Liver (tissue), 9 donors: ENCODE results near the gene BLZF1. TPM values are rescaled to one million over a fixed set of nuclear protein-coding genes. Genes with fewer than 3 reads are reported as not detected.

ENCODE experiments used
- DNase-seq: peaks from one replicate; pipeline ENCODE4 v3.0.0-alpha.2; 2017; ENCODE audit warnings: low spot score
- H3K27ac ChIP-seq, 2 donors: one replicate each; pipeline ENCODE4 v1.7.0; 2013; ENCODE audit warnings: inconsistent platforms in 2 of 2, low read length in 2 of 2, control low read depth in 1 of 2, low read depth in 1 of 2, mild to moderate bottlenecking in 1 of 2
- H3K27me3 ChIP-seq, 4 donors: one replicate each; pipeline versions ENCODE4 v1.6.1 to v1.7.0; 2013; ENCODE audit warnings: low read length in 3 of 4, inconsistent platforms in 1 of 4, mild to moderate bottlenecking in 1 of 4, moderate library complexity in 1 of 4; ENCODE audit not compliant: control insufficient read depth in 4 of 4, insufficient read depth in 4 of 4
- H3K36me3 ChIP-seq, 4 donors: one replicate each; pipeline versions ENCODE4 v1.6.1 to v1.7.0; 2013; ENCODE audit warnings: low read length in 3 of 4, mild to moderate bottlenecking in 3 of 4, low read depth in 1 of 4, moderate library complexity in 1 of 4; ENCODE audit not compliant: control insufficient read depth in 4 of 4, insufficient read depth in 3 of 4
- H3K4me1 ChIP-seq, 4 donors: one replicate each; pipeline versions ENCODE4 v1.6.1 to v1.7.0; 2013; ENCODE audit warnings: low read length in 3 of 4, mild to moderate bottlenecking in 3 of 4, moderate library complexity in 1 of 4; ENCODE audit not compliant: control insufficient read depth in 4 of 4, insufficient read depth in 4 of 4
- H3K4me3 ChIP-seq, 3 donors: one replicate each; pipeline versions ENCODE4 v1.6.1 to v1.7.0; 2013; ENCODE audit warnings: low read length in 3 of 3, control low read depth in 1 of 3, low read depth in 1 of 3, mild to moderate bottlenecking in 1 of 3
- H3K9ac ChIP-seq, 2 donors: one replicate each; pipeline ENCODE4 v1.7.0; 2013; ENCODE audit warnings: low read length in 2 of 2, mild to moderate bottlenecking in 2 of 2, moderate library complexity in 2 of 2, control low read depth in 1 of 2, low read depth in 1 of 2
- H3K9me3 ChIP-seq, 4 donors: one replicate each; pipeline versions ENCODE4 v1.6.1 to v1.7.0; 2013; ENCODE audit warnings: low read length in 3 of 4; ENCODE audit not compliant: control insufficient read depth in 4 of 4
- CTCF ChIP-seq: fragments of 150-350 bp; IDR thresholded peaks from 2 replicates; pipeline ENCODE4 v1.5.1; 2017; ENCODE audit warnings: improper control_type of control experiment, low read depth, low read length; ENCODE audit not compliant: missing input control
- EGR1 ChIP-seq, 2 donors: IDR thresholded peaks; 2 replicates each; pipeline ENCODE4 v1.6.1; 2016 to 2018; ENCODE audit warnings: antibody characterized with exemption in 2 of 2, low read depth in 2 of 2
- FOXA1 ChIP-seq: IDR thresholded peaks from 2 replicates; pipeline ENCODE4 v1.6.1; 2016; ENCODE audit warnings: antibody characterized with exemption
- FOXA2 ChIP-seq: IDR thresholded peaks from 2 replicates; pipeline ENCODE4 v1.6.1; 2016; ENCODE audit warnings: antibody characterized with exemption
- GABPA ChIP-seq, 2 donors: IDR thresholded peaks in 1 of 2; conservative IDR thresholded peaks in 1 of 2; 2 replicates each; pipeline ENCODE4 v1.6.1; 2016; ENCODE audit warnings: antibody characterized with exemption in 2 of 2, mild to moderate bottlenecking in 1 of 2, moderate library complexity in 1 of 2
- HNF4A ChIP-seq, 2 donors: conservative IDR thresholded peaks; 2 replicates each; pipeline ENCODE4 v1.6.1; 2016; ENCODE audit warnings: antibody characterized with exemption in 2 of 2, mild to moderate bottlenecking in 2 of 2
- MAX ChIP-seq: IDR thresholded peaks from 2 replicates; pipeline ENCODE4 v1.6.1; 2016; ENCODE audit warnings: antibody characterized with exemption
- NR2F2 ChIP-seq: IDR thresholded peaks from 2 replicates; pipeline ENCODE4 v1.6.1; 2016; ENCODE audit warnings: antibody characterized with exemption
- RAD21 ChIP-seq, 2 donors: IDR thresholded peaks; 2 replicates each; pipeline ENCODE4 v1.6.1; 2016; ENCODE audit warnings: antibody characterized with exemption in 2 of 2, mild to moderate bottlenecking in 2 of 2
- REST ChIP-seq: IDR thresholded peaks from 2 replicates; pipeline ENCODE4 v1.6.1; 2016; ENCODE audit warnings: antibody characterized with exemption, mild to moderate bottlenecking
- RXRA ChIP-seq, 2 donors: IDR thresholded peaks; 2 replicates each; pipeline ENCODE4 v1.6.1; 2017 to 2018; ENCODE audit warnings: antibody characterized with exemption in 2 of 2, mild to moderate bottlenecking in 1 of 2
- TAF1 ChIP-seq: conservative IDR thresholded peaks from 2 replicates; pipeline ENCODE4 v1.6.1; 2016; ENCODE audit warnings: antibody characterized with exemption, mild to moderate bottlenecking
- YY1 ChIP-seq: IDR thresholded peaks from 2 replicates; pipeline ENCODE4 v1.6.1; 2016; ENCODE audit warnings: antibody characterized with exemption, mild to moderate bottlenecking
- ZBTB33 ChIP-seq: IDR thresholded peaks from 2 replicates; pipeline ENCODE4 v1.6.1; 2016; ENCODE audit warnings: antibody characterized with exemption
- WGBS: extraction: QIAGEN DNeasy Blood & Tissue Kit; methylation state at CpG from one replicate; pipeline ENCODE4 v1.1.7; 2013; 5-methylcytosine and 5-hydroxymethylcytosine counted together
- polyA plus RNA-seq, 2 donors: library from polyadenylated mRNA; stranded (reverse) in 1 of 2; unstranded in 1 of 2; fragments of 200-250 nt in 1 of 2; fragments of >200 nt in 1 of 2; fragmentation: Nextera tagmentation in 1 of 2; extraction: Ambion mirVana in 1 of 2; gene quantifications; one replicate each; pipeline versions ENCODE4 v1.2.1 to v1.2.3, GENCODE V29; 2013 to 2015
- total RNA-seq, 2 donors: library from RNA; depleted of rRNA; stranded (reverse); fragments of >200 nt; gene quantifications; one replicate each; pipeline ENCODE4 v1.2.3, GENCODE V29; 2014
- donor health status: healthy.
- donor health status: healthy.
- donor health status: healthy.
- donor health status: healthy.
- donor health status: healthy.

Gene BLZF1
- total and polyA plus RNA-seq, 4 donors = 5.3 to 13.1 (median 8.7) TPM

GRCh38 chr1:169318536-169319244 lies 49.3 kb upstream of the BLZF1 start:
- no peak for TF ChIP-seq EGR1 (IDR thresholded peaks at IDR 0.05; ENCODE audit: low read depth in 2 of 2)
- TF ChIP-seq REST = no peak
- TF ChIP-seq FOXA1 = no peak
- TF ChIP-seq CTCF = no peak
- TF ChIP-seq MAX = no peak
- TF ChIP-seq GABPA (IDR thresholded peaks at IDR 0.05 in 1 of 2, conservative IDR thresholded peaks at IDR 0.05 in 1 of 2) = no peak
- TF ChIP-seq ZBTB33 = no peak
- Histone ChIP-seq H3K4me1 (no peaks in the 10 kb centered on the region), H3K36me3 (no peaks in the 10 kb centered on the region), H3K27me3 (no peaks in the 10 kb centered on the region), H3K9me3 (no peaks in the 10 kb centered on the region), H3K4me3 (no peak overlapping the region), H3K9ac (no peak overlapping the region), H3K27ac (no peak overlapping the region)
- WGBS = 98% methylated on average over 3 of the region's 3 CpGs
- no peak for DNase-seq

- 89% methylated on average over 1 of the region's 1 CpG for WGBS
- TF ChIP-seq FOXA1 = no peak
- no peak for TF ChIP-seq MAX
- no peak for TF ChIP-seq ZBTB33
- no peak for TF ChIP-seq RAD21 (IDR thresholded peaks at IDR 0.05)
- TF ChIP-seq FOXA2 = no peak
- TF ChIP-seq TAF1 = no peak
- no peak for TF ChIP-seq RXRA (IDR thresholded peaks at IDR 0.05)
- TF ChIP-seq CTCF = no peak
- TF ChIP-seq HNF4A (conservative IDR thresholded peaks at IDR 0.05) = no peak
- no peak for TF ChIP-seq YY1
- TF ChIP-seq NR2F2 = no peak
These were observed 46.5 kb upstream of the BLZF1 start for GRCh38 chr1:169321539-169321938.

More at GRCh38 chr1:169321539-169321938, 46.5 kb upstream of the BLZF1 start:
- Histone ChIP-seq H3K27ac (no peak overlapping the region), H3K27me3 (no peaks in the 10 kb centered on the region), H3K4me1 (peaks cover 0 to 1% (median 0%) of the 10 kb centered on the region in 4 donors), H3K4me3 (no peak overlapping the region), H3K9ac (no peak overlapping the region), H3K36me3 (no peaks in the 10 kb centered on the region), H3K9me3 (no peaks in the 10 kb centered on the region)
- no peak for DNase-seq
